Stimulated activated naive B cell treated with anti-CD40 and anti-IgM and Interleukin-4, amounts not matched to agents 10 μg/mL and 1 μg/mL and 100 μg/mL, for 72 hours (primary cell): ENCODE results near the gene MMP23B.
A peak's percentile ranks its signal among the peaks of the same experiment; 100 is the strongest.

Experiments
- ATAC-seq, 2 donors: fragments of 150-1000 bp; cut with Tn5 transposase; replicated peaks; 2 replicates each; pipeline ENCODE4 v1.10.0; 2021; ENCODE audit warnings: moderate library complexity in 1 of 2
- DNase-seq: peaks from one replicate; pipeline ENCODE4 v3.0.0; 2021
- H3K27ac Mint-ChIP-seq: one replicate; pipeline ENCODE4 v1.8.0; 2022; ENCODE audit warnings: mild to moderate bottlenecking, mixed read lengths
- H3K27me3 Mint-ChIP-seq, 2 donors: one replicate each; pipeline ENCODE4 v1.8.0; 2022; ENCODE audit warnings: mixed read lengths in 2 of 2
- H3K36me3 Mint-ChIP-seq, 2 donors: one replicate each; pipeline ENCODE4 v1.8.0; 2022; ENCODE audit warnings: mixed read lengths in 2 of 2, mild to moderate bottlenecking in 1 of 2
- H3K4me1 Mint-ChIP-seq, 2 donors: one replicate each; pipeline ENCODE4 v1.8.0; 2022; ENCODE audit warnings: mixed read lengths in 2 of 2, mild to moderate bottlenecking in 1 of 2
- H3K4me3 Mint-ChIP-seq, 2 donors: one replicate each; pipeline ENCODE4 v1.8.0; 2022; ENCODE audit warnings: mild to moderate bottlenecking in 2 of 2, mixed read lengths in 2 of 2, moderate library complexity in 1 of 2
- H3K9me3 Mint-ChIP-seq, 2 donors: one replicate each; pipeline ENCODE4 v1.8.0; 2022; ENCODE audit warnings: mixed read lengths in 2 of 2, mild to moderate bottlenecking in 1 of 2

Gene MMP23B

DNA sequence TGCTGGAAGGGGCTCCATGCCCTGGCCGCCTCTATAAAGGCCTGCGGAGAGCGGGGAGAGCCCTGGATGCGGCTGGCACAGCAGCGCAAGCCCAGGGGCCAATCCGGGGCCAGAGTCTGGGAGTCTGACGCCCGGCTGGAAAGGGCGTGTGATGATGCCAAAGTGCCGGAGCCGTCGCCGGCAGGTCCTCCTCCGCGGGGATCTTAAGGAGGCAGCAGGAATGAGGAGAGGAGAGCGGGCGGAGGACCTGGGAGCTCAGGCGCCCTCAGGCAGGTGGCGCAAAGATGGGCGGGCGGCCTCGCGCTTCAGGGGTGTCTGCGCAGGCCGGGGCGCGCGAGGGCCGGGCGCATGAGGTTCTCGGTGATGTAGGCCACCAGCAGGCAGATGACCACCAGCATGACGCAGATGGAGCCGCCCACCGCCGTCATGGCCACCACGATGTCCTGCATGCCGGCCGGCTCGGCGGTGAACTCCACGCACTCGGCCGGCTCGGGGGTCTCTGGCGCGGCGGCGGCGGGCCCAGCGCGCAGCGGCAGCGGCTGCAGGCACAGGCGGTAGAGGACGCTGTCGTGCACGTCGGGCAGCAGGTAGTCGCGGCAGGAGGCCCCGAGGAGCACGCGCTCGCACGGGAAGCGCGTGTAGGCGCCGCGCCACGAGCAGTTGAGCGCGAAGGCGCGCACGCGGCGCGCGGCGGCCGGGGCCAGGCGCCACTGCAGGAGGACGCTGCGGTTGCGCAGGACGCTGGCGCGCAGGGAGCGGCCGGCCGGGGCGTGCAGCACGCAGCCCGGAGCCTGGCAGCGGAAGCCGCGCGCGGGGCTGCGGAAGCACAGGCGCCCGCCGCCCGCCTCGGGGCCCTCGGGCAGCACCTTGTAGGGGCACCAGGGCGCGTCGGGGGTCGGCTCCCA, 32.7 kb upstream of the MMP23B start:
- Mint-ChIP-seq H3K9me3 (no peaks in the 10 kb centered on the region), H3K27ac (peak overlapping the region; percentile 77), H3K36me3 (no peaks in the 10 kb centered on the region), H3K4me1 (peaks cover 18 to 33% of the 10 kb centered on the region in 2 donors), H3K4me3 (peak overlapping the region; percentile 77 to 80), H3K27me3 (peaks cover 6 to 19% of the 10 kb centered on the region in 2 donors)
- ATAC-seq (peak; percentile 50 to 60), DNase-seq (no peak)

DNA sequence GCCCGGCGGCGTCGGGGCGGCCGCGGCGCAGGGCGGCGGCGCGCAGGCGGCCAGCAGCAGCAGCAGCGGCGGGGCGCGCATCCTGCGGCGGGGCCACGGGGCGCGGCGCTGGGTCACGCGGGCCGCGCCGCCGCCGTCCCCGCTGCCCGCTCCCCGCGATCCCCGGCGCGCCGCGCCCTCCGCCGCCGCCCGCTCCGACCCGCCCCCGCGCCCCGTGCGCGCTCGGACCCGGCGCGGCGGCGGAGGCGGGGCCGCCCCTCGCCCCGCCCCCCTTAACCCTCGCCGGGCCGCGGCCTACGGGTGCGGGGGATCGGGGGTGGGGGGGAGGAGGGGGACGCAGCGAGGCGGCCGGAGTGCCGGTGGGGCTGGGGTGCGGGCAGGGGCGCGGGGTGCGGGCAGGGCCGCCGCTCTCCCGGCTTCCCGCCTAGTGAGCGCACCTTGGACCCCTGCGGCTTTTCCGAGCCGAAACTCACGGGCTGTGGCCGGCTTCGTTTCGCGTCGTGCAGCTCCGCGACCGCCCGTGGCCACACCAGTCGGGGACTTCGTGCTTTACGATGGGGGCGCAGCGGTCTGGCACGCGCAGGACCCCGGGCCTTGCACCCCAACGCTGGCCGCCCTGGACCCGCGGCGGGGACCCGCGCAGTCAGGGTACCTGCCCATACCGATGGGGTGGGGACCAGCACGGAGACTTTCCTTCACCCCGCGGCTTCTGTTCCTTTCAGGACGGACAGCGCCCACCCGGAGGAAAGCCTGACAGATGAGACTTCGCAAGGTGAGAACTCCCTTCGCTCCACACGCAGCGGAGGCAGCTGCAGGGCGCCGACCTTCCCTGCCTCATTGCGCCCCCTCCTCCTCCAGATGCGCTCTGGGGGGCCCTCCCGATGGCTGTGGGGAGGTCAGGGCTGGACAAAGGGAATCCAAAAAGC, 31.8 kb upstream of the MMP23B start, which contains the start of gene FNDC10:
Gene FNDC10, minus strand, starts transcription at position 201 of the 926 bp plus-strand sequence. Its CDS starts 120 bp downstream, at position 81.
- peaks cover 20 to 33% of the 10 kb centered on the region in 2 donors for H3K4me1 Mint-ChIP-seq
- H3K36me3 Mint-ChIP-seq: no peaks in the 10 kb centered on the region
- no peaks in the 10 kb centered on the region for H3K9me3 Mint-ChIP-seq
- ATAC-seq: peak; percentile 11 to 44
- peak within 1 kb of the TSS; percentile 77 for H3K27ac Mint-ChIP-seq
- peak within 1 kb of the TSS; percentile 77 to 80 for H3K4me3 Mint-ChIP-seq
- H3K27me3 Mint-ChIP-seq: peaks cover 6 to 19% of the 10 kb centered on the region in 2 donors
- no peak for DNase-seq

DNA sequence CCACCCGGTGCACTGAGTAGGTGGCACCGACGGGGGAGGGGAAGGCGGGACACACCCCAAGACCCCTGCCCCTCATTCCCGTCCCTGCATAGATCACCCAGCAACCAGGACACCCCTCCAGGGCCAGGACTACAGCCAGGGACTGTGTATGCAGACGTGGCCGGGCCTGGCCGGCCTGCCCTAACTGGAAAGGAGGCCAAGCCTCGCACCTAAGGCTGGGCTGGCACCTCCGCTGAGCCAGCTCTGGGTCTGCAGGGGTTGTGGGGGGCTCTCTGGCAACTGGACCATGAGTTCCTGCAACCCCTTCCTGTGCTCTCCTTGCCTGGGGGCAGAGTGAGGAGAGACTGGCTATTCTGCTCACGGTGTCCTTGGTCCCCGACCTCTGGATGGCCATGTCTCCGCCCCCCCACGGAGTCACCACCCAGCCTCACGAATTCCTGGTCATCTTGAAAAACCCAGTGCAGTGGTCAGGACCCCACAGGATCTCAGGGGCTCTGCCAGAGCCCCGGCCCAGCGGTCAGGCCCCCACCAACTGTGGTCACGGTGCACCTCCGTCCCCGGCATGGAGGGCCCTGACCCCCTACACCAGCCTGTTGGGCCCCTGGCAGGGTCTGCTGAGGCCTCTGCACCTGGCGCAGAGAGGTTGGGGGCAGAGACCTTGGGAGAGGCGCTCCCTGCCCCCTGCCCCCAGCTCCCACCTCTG, 31.0 kb upstream of the MMP23B start:
- H3K27ac Mint-ChIP-seq: peak overlapping the region; percentile 59
- peaks cover 6 to 19% of the 10 kb centered on the region in 2 donors for H3K27me3 Mint-ChIP-seq
- H3K4me3 Mint-ChIP-seq: peak overlapping the region; percentile 69 to 78
- ATAC-seq: no peak
- no peaks in the 10 kb centered on the region for H3K36me3 Mint-ChIP-seq
- H3K4me1 Mint-ChIP-seq: peaks cover 20 to 33% of the 10 kb centered on the region in 2 donors
- no peak for DNase-seq
- H3K9me3 Mint-ChIP-seq: no peaks in the 10 kb centered on the region

DNA sequence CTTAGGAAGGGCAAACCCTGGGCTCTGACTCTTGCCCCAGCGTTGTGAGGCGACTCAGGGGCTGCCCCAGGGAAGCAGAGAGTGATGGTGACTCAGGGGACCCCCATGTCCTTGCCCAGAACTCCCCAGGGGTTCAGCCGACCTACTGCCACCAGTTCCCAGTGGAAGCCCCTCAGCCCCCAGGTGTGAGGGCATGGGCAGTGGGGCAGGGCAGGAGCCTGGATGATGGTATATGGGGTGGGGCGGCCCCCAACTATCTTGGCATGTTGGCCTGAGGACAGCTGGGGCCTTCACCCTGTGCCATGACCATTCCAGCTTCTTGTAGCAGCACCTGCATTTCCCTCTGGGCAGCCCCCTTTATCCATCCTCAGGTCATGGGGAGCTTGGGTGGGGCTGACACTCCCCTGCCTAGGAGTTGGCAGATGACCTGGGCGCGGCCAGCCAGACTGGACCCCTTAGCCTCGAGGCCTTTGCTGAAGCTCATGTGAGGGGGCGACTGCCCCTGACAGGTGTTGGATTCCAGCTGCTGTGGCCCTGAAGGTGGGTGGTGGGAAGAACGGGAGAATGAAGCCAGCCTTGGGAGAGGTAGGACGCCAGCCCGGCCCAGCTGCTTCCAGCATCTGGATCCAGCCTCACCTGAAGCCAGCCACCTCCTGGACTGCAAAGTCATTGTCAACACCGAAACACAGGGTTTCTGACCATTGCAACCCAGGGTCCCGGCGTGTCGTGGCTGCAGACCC, 30.2 kb upstream of the MMP23B start:
- H3K9me3 Mint-ChIP-seq: no peaks in the 10 kb centered on the region
- H3K4me3 Mint-ChIP-seq: peak overlapping the region; percentile 44 to 69
- H3K36me3 Mint-ChIP-seq: no peaks in the 10 kb centered on the region
- H3K27me3 Mint-ChIP-seq: peaks cover 6 to 19% of the 10 kb centered on the region in 2 donors
- no peak for DNase-seq
- no peak for ATAC-seq
- H3K4me1 Mint-ChIP-seq: peaks cover 20 to 36% of the 10 kb centered on the region in 2 donors
- no peak overlapping the region for H3K27ac Mint-ChIP-seq

DNA sequence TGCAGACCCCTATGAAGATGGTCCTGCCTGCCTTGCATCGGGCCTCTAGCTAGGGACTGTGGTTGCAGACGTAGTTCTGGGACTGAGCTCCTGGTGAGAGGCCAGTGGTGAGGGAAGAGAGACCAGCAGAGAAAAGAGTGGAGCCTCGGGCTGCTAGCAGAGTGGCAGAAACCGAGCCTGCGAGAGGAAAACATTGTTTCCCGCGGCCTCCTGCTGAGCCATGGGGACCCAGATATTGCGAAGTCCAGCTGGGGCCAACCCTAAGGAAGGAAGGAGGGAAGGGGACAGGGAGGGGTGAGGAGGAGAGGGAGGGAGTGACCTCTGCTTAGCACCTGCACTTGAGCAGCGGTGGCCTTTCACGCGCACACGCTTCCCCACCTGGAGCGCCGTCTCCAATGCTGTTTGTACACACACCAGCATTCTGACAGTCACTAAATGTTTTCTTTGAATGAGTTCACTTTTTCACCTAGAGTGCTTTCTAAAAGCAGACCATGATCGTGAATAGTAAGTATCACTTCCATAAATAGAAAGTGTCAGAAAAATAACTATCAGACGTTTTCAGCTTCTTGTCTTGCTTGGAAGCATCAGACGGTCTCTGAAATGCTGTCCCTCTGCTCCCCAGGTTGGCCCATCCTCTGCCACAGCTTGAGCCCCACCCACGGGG, 29.5 kb upstream of the MMP23B start:
- Mint-ChIP-seq H3K9me3 (no peaks in the 10 kb centered on the region), H3K4me3 (peak overlapping the region; percentile 32 to 53), H3K27ac (peak overlapping the region; percentile 69), H3K36me3 (no peaks in the 10 kb centered on the region), H3K4me1 (peaks cover 26 to 43% of the 10 kb centered on the region in 2 donors), H3K27me3 (peaks cover 6 to 19% of the 10 kb centered on the region in 2 donors)
- DNase-seq (no peak), ATAC-seq (peak; percentile 35 to 50)

DNA sequence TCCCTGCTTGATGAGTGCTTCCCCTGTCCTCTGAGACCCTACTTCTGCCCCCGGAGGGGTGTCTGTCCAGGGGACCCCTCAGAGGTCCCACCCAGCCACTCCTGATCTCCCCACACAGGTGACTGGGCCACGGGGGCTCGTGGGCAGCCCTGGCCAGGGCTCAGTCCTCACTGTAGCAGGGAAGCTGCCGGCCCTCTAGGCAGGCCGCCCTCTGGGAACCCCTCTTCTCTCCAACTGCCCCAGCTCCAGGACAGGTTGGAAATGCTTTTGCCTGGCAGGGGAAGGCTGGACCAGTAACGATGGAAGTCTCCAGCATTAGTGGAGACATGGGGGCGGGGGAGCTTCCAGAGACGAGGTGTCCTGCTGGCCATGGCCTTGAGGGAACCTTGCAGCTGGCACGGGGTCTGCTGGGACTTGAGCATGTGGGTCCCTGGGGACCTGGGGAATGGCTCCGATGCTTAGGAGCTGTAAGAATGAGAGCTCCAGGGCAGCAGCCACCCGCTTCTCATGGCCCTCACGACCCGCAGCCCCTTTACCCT, 28.9 kb upstream of the MMP23B start:
- DNase-seq (no peak), ATAC-seq (peak in 1 of 2 donors; percentile 6)
- Mint-ChIP-seq H3K27me3 (peaks cover 6 to 14% of the 10 kb centered on the region in 2 donors), H3K9me3 (no peaks in the 10 kb centered on the region), H3K4me1 (peaks cover 25 to 42% of the 10 kb centered on the region in 2 donors), H3K27ac (peak overlapping the region; percentile 69), H3K36me3 (no peaks in the 10 kb centered on the region), H3K4me3 (peak overlapping the region; percentile 32 to 53)

DNA sequence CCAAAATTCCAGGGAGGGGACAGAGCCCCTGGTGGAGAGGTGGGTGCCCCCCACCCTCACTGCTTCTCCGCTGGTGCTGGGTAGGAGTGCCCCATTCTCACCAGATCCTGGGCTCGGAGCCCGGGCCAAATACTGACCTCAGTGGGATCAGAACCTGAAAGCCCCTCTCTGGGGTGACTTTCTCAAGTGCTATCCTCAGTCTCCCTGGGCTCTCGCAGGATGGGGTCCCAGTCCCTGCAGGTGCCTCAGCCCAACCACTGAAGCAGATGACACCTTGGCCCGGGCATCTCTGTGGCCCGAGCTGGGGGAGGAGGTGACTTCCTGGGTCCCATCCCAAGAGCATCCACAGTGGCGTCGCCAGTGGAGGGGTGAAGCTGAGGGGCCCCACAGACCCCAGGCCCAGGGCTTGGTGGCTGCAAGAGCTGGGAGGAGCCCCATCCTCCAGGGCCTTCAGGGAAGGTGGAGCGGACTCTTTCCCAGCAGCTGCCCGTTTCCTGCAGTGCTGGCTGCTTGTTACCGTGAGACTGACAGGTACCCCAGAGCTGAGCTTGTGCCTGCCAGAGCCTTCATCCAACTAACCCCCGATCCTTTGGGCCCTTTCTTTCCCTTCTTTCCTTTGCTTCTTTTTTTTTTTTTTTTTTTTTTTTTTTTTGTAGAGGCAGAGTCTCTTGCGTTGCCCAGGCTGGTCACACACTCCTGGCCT, 28.2 kb upstream of the MMP23B start:
- no peak overlapping the region for H3K4me3 Mint-ChIP-seq
- DNase-seq: no peak
- H3K36me3 Mint-ChIP-seq: no peaks in the 10 kb centered on the region
- peaks cover 4 to 9% of the 10 kb centered on the region in 2 donors for H3K27me3 Mint-ChIP-seq
- peaks cover 25 to 39% of the 10 kb centered on the region in 2 donors for H3K4me1 Mint-ChIP-seq
- H3K27ac Mint-ChIP-seq: peak overlapping the region; percentile 62
- no peaks in the 10 kb centered on the region for H3K9me3 Mint-ChIP-seq
- no peak for ATAC-seq

DNA sequence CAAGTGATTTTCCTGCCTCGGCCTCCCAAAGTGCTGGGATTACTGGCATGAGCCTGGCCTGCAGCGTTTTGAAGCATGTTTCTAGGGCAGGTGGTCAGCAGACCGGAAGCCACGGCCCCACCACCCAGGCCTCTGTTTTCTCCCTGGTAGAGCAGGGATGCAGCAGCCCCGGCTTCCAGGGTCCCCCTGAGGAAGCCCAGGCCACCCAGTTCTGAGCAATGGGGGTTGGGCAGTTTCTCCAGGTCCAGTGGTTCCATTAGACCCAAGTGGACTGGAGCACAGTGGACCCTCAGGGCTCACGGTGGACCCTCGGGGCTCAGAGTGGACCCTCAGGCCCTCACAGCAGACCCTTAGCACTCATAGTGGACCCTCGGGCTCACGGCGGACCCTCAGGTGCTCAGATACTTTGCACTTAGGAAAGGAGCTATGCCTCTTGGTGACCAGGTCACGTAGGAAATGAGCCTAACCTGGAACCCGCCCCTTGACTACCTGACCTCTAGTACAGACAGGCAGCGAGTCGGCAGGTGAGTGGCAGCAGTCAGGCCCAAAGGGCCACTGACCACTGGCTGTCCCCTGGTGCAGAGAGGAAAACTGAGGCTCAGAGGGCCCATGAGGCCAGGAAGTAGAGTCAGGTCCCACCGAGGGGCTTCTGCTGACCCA, 27.5 kb upstream of the MMP23B start:
- Mint-ChIP-seq H3K27me3 (peaks cover 0 to 5% of the 10 kb centered on the region in 2 donors), H3K36me3 (no peaks in the 10 kb centered on the region), H3K9me3 (no peaks in the 10 kb centered on the region), H3K4me3 (no peak overlapping the region), H3K4me1 (peaks cover 23 to 35% of the 10 kb centered on the region in 2 donors), H3K27ac (no peak overlapping the region)
- no peak for DNase-seq
- no peak for ATAC-seq

DNA sequence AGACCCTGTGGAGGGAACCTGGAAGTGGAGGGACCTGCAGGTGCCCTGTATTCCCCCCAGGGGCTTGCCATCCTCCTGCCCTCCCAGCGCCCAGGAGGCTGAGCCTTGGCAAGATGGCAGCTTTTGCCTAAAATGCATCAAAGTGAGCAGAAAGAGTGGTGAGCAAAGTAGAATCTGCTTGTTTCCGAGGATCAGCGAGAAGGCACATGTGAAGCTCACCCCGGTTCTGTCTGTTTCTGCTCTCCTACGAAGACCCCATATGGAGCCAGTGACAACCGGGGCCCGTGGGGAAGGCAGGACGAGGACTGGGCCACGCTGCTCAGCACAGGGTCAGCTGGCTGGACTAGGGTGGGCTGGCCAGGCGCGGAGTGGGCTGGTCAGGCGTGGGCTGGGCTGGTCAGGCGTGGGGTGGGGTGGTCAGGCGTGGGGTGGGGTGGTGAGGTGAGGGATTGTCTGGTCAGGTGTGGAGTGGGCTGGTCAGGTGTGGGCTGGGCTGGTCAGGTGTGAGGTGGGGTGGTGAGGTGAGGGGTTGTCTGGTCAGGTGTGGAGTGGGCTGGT, 26.9 kb upstream of the MMP23B start:
- H3K27me3 Mint-ChIP-seq: peaks cover 0 to 5% of the 10 kb centered on the region in 2 donors
- H3K27ac Mint-ChIP-seq: no peak overlapping the region
- DNase-seq (no peak), ATAC-seq (no peak)
- H3K4me1 Mint-ChIP-seq: peaks cover 23 to 35% of the 10 kb centered on the region in 2 donors
- H3K9me3 Mint-ChIP-seq: no peaks in the 10 kb centered on the region
- H3K4me3 Mint-ChIP-seq: no peak overlapping the region
- H3K36me3 Mint-ChIP-seq: no peaks in the 10 kb centered on the region

DNA sequence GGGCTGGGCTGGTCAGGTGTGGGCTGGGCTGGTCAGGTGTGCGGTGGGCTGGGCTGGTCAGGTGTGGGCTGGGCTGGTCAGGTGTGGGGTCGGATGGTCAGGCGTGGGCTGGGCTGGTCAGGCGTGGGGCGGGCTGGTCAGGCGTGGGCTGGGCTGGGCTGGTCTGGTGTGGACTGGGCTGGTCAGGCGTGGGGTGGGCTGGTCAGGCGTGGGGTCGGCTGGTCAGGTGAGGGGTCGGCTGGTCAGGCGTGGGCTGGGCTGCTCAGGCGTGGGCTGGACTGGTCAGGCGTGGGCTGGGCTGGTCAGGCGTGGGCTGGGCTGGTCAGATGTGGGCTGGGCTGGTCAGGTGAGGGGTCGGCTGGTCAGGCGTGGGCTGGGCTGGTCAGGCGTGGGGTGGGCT, 26.2 kb upstream of the MMP23B start:
- Mint-ChIP-seq H3K4me1 (peaks cover 21 to 35% of the 10 kb centered on the region in 2 donors), H3K4me3 (no peak overlapping the region), H3K27ac (no peak overlapping the region), H3K27me3 (peaks cover 0 to 2% of the 10 kb centered on the region in 2 donors), H3K36me3 (no peaks in the 10 kb centered on the region), H3K9me3 (no peaks in the 10 kb centered on the region)
- no peak for ATAC-seq
- no peak for DNase-seq

DNA sequence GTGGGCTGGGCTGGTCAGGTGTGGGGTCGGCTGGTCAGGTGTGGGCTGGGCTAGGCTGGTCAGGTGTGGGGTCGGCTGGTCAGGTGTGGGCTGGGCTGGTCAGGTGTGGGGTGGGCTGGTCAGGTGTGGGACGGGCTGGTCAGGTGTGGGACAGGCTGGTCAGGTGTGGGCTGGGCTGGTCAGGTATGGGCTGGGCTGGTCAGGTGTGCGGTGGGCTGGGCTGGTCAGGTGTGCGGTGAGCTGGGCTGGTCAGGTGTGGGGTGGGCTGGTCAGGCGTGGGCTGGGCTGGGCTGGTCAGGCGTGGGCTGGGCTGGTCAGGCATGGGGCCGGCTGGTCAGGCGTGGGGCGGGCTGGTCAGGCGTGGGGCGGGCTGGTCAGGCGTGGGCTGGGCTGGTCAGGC, 25.7 kb upstream of the MMP23B start:
- Mint-ChIP-seq H3K4me1 (peaks cover 22 to 35% of the 10 kb centered on the region in 2 donors), H3K4me3 (no peak overlapping the region), H3K36me3 (peaks cover 0 to 2% of the 10 kb centered on the region in 2 donors), H3K27ac (no peak overlapping the region), H3K27me3 (no peaks in the 10 kb centered on the region), H3K9me3 (no peaks in the 10 kb centered on the region)
- DNase-seq (no peak), ATAC-seq (no peak)
